A673 (cell line): ENCODE results near the gene ANLN. TPM values are rescaled to one million over a fixed set of nuclear protein-coding genes. Genes with fewer than 3 reads are reported as not detected.

Experiments
- BruUV-seq: library from RNA; stranded (reverse); fragments of 400-500 nt; replicated peaks from 2 replicates; lab custom pipeline; 2021; lab: Mats Ljungman, UMichigan
- CTCF ChIA-PET: fragments of 300-600 bp; sonication (Branson Sonifier 250); formaldehyde crosslinking; loops from one replicate; lab custom pipeline; 2022; ENCODE audit warnings: antibody characterized with exemption; lab: Charles Lee
- POLR2A ChIA-PET: fragments of 300-600 bp; sonication (Branson Sonifier 250); formaldehyde crosslinking; loops from one replicate; lab custom pipeline; 2022; ENCODE audit warnings: antibody characterized with exemption; ENCODE audit not compliant: low non-redundant PET; lab: Charles Lee
- DNase-seq: peaks from one replicate; pipeline ENCODE4 v3.0.0-alpha.2; 2015; ENCODE audit warnings: low spot score
- H3K27ac ChIP-seq: fragments of 200-600 bp; sonication (generic); 2 replicates; pipeline ENCODE4 v1.5.1; 2016; ENCODE audit warnings: mixed run types, low read depth, mild to moderate bottlenecking, mixed read lengths, antibody characterized with exemption, low read length; ENCODE audit not compliant: poor library complexity, severe bottlenecking
- H3K27me3 ChIP-seq: fragments of 200-600 bp; sonication (generic); replicated peaks from 2 replicates; pipeline ENCODE4 v1.6.1; 2017; ENCODE audit warnings: mixed run types, low read depth, mild to moderate bottlenecking, mixed read lengths, antibody characterized with exemption, low read length; ENCODE audit not compliant: insufficient read depth, poor library complexity
- H3K36me3 ChIP-seq: fragments of 200-600 bp; sonication (generic); 2 replicates; pipeline ENCODE4 v1.6.1; 2016; ENCODE audit warnings: mixed run types, mild to moderate bottlenecking, mixed read lengths, antibody characterized with exemption, low read length; ENCODE audit not compliant: insufficient read depth, poor library complexity, severe bottlenecking
- H3K4me1 ChIP-seq: fragments of 200-600 bp; sonication (generic); 2 replicates; pipeline ENCODE4 v1.6.1; 2017; ENCODE audit warnings: mixed run types, mild to moderate bottlenecking, mixed read lengths, antibody characterized with exemption, low read length; ENCODE audit not compliant: insufficient read depth, poor library complexity, severe bottlenecking
- H3K4me3 ChIP-seq: fragments of 200-600 bp; sonication (generic); 2 replicates; pipeline ENCODE4 v1.5.1; 2016; ENCODE audit warnings: low read depth, mixed run types, mild to moderate bottlenecking, mixed read lengths, low read length; ENCODE audit not compliant: poor library complexity, severe bottlenecking
- H3K9me3 ChIP-seq: fragments of 200-600 bp; sonication (generic); 2 replicates; pipeline ENCODE4 v1.6.1; 2016; ENCODE audit warnings: mixed run types, low read depth, mild to moderate bottlenecking, mixed read lengths, antibody characterized with exemption, low read length; ENCODE audit not compliant: poor library complexity, severe bottlenecking
- CTCF ChIP-seq: fragments of 300-800, 200-600 bp; sonication (generic); conservative IDR thresholded peaks from 2 replicates; pipeline ENCODE4 v1.5.1; 2017; ENCODE audit warnings: low read depth, mild to moderate bottlenecking, antibody characterized with exemption, low read length, moderate library complexity, mixed read lengths
- EZH2 ChIP-seq: fragments of 200-600 bp; sonication (generic); IDR thresholded peaks from 2 replicates; pipeline ENCODE4 v1.6.1; 2017; ENCODE audit warnings: borderline replicate concordance, low read depth, mild to moderate bottlenecking, mixed read lengths, antibody characterized with exemption, low read length; ENCODE audit not compliant: poor library complexity, severe bottlenecking
- intact Hi-C: fragments of 100-400 bp; cut with micrococcal nuclease; formaldehyde crosslinking; loops from one replicate; pipeline ENCODE4 v1.10.0; 2022; ENCODE audit not compliant: unreplicated experiment
- total RNA-seq: library from RNA; stranded (reverse); gene quantifications from 2 replicates; pipeline ENCODE4 v1.2.3, GENCODE V29; 2021

The ANLN gene
- total RNA-seq, 1 experiment from 2014 or later: 164 TPM

GRCh38 chr7:36348771-36349170, 40.9 kb upstream of the ANLN start:
- H3K36me3 ChIP-seq: no peaks in the 10 kb centered on the region
- H3K27me3 ChIP-seq: no peaks in the 10 kb centered on the region
- no peak overlapping the region for H3K27ac ChIP-seq
- intact Hi-C loops: no loop called here
- no TSS peak for BruUV-seq
- H3K9me3 ChIP-seq: no peaks in the 10 kb centered on the region
- CTCF ChIA-PET: no interaction called here
- no peak overlapping the region for H3K4me3 ChIP-seq
- POLR2A ChIA-PET: no interaction called here
- DNase-seq: no peak
- TF ChIP-seq CTCF (no peak), EZH2 (no peak)
- H3K4me1 ChIP-seq: no peaks in the 10 kb centered on the region

- H3K27me3 ChIP-seq: no peaks in the 10 kb centered on the region
- POLR2A ChIA-PET: no interaction called here
- no peaks in the 10 kb centered on the region for H3K9me3 ChIP-seq
- CTCF ChIA-PET: no interaction called here
- no peak for DNase-seq
- BruUV-seq: no TSS peak
- no peaks in the 10 kb centered on the region for H3K4me1 ChIP-seq
- no peak for TF ChIP-seq CTCF
- no peak for TF ChIP-seq EZH2
- H3K36me3 ChIP-seq: no peaks in the 10 kb centered on the region
- no peak overlapping the region for H3K4me3 ChIP-seq
- intact Hi-C loops: no loop called here
- H3K27ac ChIP-seq: no peak overlapping the region
Measured at GRCh38 chr7:36349626-36350025, 40.0 kb upstream of the ANLN start.

- H3K27me3 ChIP-seq: no peaks in the 10 kb centered on the region
- POLR2A ChIA-PET: no interaction called here
- no peaks in the 10 kb centered on the region for H3K9me3 ChIP-seq
- TF ChIP-seq CTCF (no peak), EZH2 (no peak)
- BruUV-seq: no TSS peak
- intact Hi-C loops: no loop called here
- no peak overlapping the region for H3K4me3 ChIP-seq
- CTCF ChIA-PET: no interaction called here
- no peak overlapping the region for H3K27ac ChIP-seq
- H3K4me1 ChIP-seq: no peaks in the 10 kb centered on the region
- H3K36me3 ChIP-seq: no peaks in the 10 kb centered on the region
- no peak for DNase-seq
Measured at GRCh38 chr7:36355490-36355889, 34.2 kb upstream of the ANLN start.
